ENCODE data around the gene HPS1.

- TF ChIP-seq, protein P1, sequence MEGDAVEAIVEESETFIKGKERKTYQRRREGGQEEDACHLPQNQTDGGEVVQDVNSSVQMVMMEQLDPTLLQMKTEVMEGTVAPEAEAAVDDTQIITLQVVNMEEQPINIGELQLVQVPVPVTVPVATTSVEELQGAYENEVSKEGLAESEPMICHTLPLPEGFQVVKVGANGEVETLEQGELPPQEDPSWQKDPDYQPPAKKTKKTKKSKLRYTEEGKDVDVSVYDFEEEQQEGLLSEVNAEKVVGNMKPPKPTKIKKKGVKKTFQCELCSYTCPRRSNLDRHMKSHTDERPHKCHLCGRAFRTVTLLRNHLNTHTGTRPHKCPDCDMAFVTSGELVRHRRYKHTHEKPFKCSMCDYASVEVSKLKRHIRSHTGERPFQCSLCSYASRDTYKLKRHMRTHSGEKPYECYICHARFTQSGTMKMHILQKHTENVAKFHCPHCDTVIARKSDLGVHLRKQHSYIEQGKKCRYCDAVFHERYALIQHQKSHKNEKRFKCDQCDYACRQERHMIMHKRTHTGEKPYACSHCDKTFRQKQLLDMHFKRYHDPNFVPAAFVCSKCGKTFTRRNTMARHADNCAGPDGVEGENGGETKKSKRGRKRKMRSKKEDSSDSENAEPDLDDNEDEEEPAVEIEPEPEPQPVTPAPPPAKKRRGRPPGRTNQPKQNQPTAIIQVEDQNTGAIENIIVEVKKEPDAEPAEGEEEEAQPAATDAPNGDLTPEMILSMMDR (IDR thresholded peaks at IDR 0.05; ENCODE audit: low read depth, low read length, poor library complexity, severe bottlenecking): no peak
- TF ChIP-seq EZH2phosphoT487 (IDR thresholded peaks at IDR 0.05; ENCODE audit: borderline replicate concordance, low read length): no peak
These were observed 14.2 kb upstream of the HPS1 start for GRCh38 chr10:98460837-98461499.

Measured in DOHH2 (cell line).